ENCODE measurements around the gene IGSF10. TPM values are rescaled to one million over a fixed set of nuclear protein-coding genes. Genes with fewer than 3 reads are reported as not detected.
"Not testable (repeated sequence)": the region's sequence is repeated elsewhere in the genome, so short reads cannot be mapped to it uniquely, and the experiment has no call there.

The IGSF10 gene
- total and polyA plus RNA-seq, 7 donors, result 0.04 to 1.3 (median 0.23) TPM; not detected in 1

GRCh38 chr3:151501171-151501922, 40.5 kb upstream of the IGSF10 start:
- 71 to 77% (median 73%) methylated on average over 5 of the region's 5 CpGs for WGBS, 3 donors
- ATAC-seq, result no peak
- TF ChIP-seq CTCF (IDR thresholded peaks at IDR 0.05), result no peak
- Histone ChIP-seq H3K27me3 (ENCODE audit: insufficient read depth in 3 of 3, low read length in 2 of 3) (no peaks in the 10 kb centered on the region), H3K9me3 (no peaks in the 10 kb centered on the region), H3K4me1 (no peaks in the 10 kb centered on the region), H3K36me3 (ENCODE audit: insufficient read depth in 1 of 2, low read depth in 1 of 2) (no peaks in the 10 kb centered on the region), H3K27ac (no peak overlapping the region), H3K4me3 (no peak overlapping the region)
- intact Hi-C loops (cut with DNase I), result no loop called here
- no peak for DNase-seq

GRCh38 chr3:151499168-151499567, 38.3 kb upstream of the IGSF10 start:
- H3K27ac ChIP-seq, result no peak overlapping the region

GRCh38 chr3:151491525-151491924, 30.7 kb upstream of the IGSF10 start:
- ATAC-seq, result no peak
- Histone ChIP-seq H3K27ac (no peak overlapping the region), H3K27me3 (ENCODE audit: insufficient read depth in 3 of 3, low read length in 2 of 3) (no peaks in the 10 kb centered on the region), H3K4me3 (no peak overlapping the region), H3K4me1 (no peaks in the 10 kb centered on the region), H3K9me3 (no peaks in the 10 kb centered on the region), H3K36me3 (ENCODE audit: insufficient read depth in 1 of 2, low read depth in 1 of 2) (no peaks in the 10 kb centered on the region)
- WGBS, 3 donors, result 51 to 52% (median 52%) methylated on average over 2 of the region's 2 CpGs
- DNase-seq, result no peak
- intact Hi-C loops (cut with DNase I), result no loop called here
- no peak for TF ChIP-seq CTCF (IDR thresholded peaks at IDR 0.05)

More at GRCh38 chr3:151499168-151499567, 38.3 kb upstream of the IGSF10 start:
- Histone ChIP-seq H3K9me3 (no peaks in the 10 kb centered on the region), H3K27me3 (ENCODE audit: insufficient read depth in 3 of 3, low read length in 2 of 3) (no peaks in the 10 kb centered on the region), H3K4me3 (no peak overlapping the region), H3K36me3 (ENCODE audit: insufficient read depth in 1 of 2, low read depth in 1 of 2) (no peaks in the 10 kb centered on the region), H3K4me1 (no peaks in the 10 kb centered on the region)
- ATAC-seq (no peak), DNase-seq (no peak)
- 17 to 25% (median 20%) methylated on average over 3 of the region's 3 CpGs for WGBS, 3 donors
- TF ChIP-seq CTCF (IDR thresholded peaks at IDR 0.05), result no peak
- intact Hi-C loops (cut with DNase I), result no loop called here

GRCh38 chr3:151487833-151488232, 27.0 kb upstream of the IGSF10 start:
- H3K4me3 ChIP-seq; intact Hi-C loops (cut with DNase I); DNase-seq; H3K9me3 ChIP-seq; ATAC-seq; H3K27me3 ChIP-seq (ENCODE audit: insufficient read depth in 3 of 3, low read length in 2 of 3); H3K4me1 ChIP-seq; H3K36me3 ChIP-seq (ENCODE audit: insufficient read depth in 1 of 2, low read depth in 1 of 2); H3K27ac ChIP-seq: not testable (repeated sequence)

- no peak for DNase-seq
- no peaks in the 10 kb centered on the region for H3K4me1 ChIP-seq
- H3K9me3 ChIP-seq, result peaks cover 7% of the 10 kb centered on the region
- no peak for TF ChIP-seq CTCF (IDR thresholded peaks at IDR 0.05)
- 85 to 92% (median 89%) methylated on average over 6 of the region's 6 CpGs for WGBS, 3 donors
- no peak for ATAC-seq
- H3K27me3 ChIP-seq (ENCODE audit: insufficient read depth in 3 of 3, low read length in 2 of 3), result no peaks in the 10 kb centered on the region
- H3K4me3 ChIP-seq, result no peak overlapping the region
- H3K27ac ChIP-seq, result no peak overlapping the region
- intact Hi-C loops (cut with DNase I), result no loop called here
- no peaks in the 10 kb centered on the region for H3K36me3 ChIP-seq (ENCODE audit: insufficient read depth in 1 of 2, low read depth in 1 of 2)
Measured at GRCh38 chr3:151483961-151484520, 23.2 kb upstream of the IGSF10 start.
